B cell (primary cell): Measurements from ENCODE around the gene ATXN1. TPM values are rescaled to one million over a fixed set of nuclear protein-coding genes. Genes with fewer than 3 reads are reported as not detected.

Source experiments
- ATAC-seq: fragments of 200-7000 bp; cut with Tn5 transposase; one replicate; pipeline ENCODE4 v1.10.0; 2021; ENCODE audit warnings: low read depth, mild to moderate bottlenecking, moderate number of reproducible peaks, moderate library complexity
- CTCF ChIA-PET: fragments of 350-600 bp; sonication (Branson Sonifier 250); formaldehyde crosslinking; loops from one replicate; lab custom pipeline; 2021; ENCODE audit warnings: antibody characterized with exemption, inconsistent platforms; lab: Charles Lee
- POLR2A ChIA-PET: fragments of 350-600 bp; sonication (Branson Sonifier 250); formaldehyde crosslinking; loops from one replicate; lab custom pipeline; 2021; ENCODE audit warnings: antibody characterized with exemption; lab: Charles Lee
- DNase-seq: peaks from one replicate; pipeline ENCODE4 v3.0.0; 2013
- H2AFZ ChIP-seq: 2 replicates; pipeline ENCODE4 v1.6.1; 2012; ENCODE audit warnings: mild to moderate bottlenecking, low read depth, low read length; ENCODE audit not compliant: insufficient read depth, poor library complexity, severe bottlenecking
- H3K27ac ChIP-seq, 2 donors: 1 replicate in 1 of 2; 2 replicates in 1 of 2; pipeline ENCODE4 v1.5.1; 2012 to 2013; ENCODE audit warnings: low read length in 2 of 2, mild to moderate bottlenecking in 2 of 2, moderate library complexity in 1 of 2
- H3K27me3 ChIP-seq, 4 experiments: fragments of 200-600 bp in 1 of 4; sonication (generic) in 1 of 4; replicated peaks in 1 of 4; 1 replicate in 2 of 4; 2 replicates in 2 of 4; pipeline versions ENCODE4 v1.6.1 to v1.7.0; 2013 to 2016; ENCODE audit warnings: low read length in 3 of 4, mild to moderate bottlenecking in 2 of 4, mixed read lengths in 1 of 4, moderate library complexity in 1 of 4; ENCODE audit not compliant: insufficient read depth in 4 of 4, control insufficient read depth in 3 of 4; ENCODE audit errors: control extremely low read depth in 1 of 4
- H3K36me3 ChIP-seq, 2 experiments: replicated peaks in 1 of 2; 1 replicate in 1 of 2; 2 replicates in 1 of 2; pipeline versions ENCODE4 v1.6.1 to v1.7.1; 2013; ENCODE audit warnings: low read length in 1 of 2; ENCODE audit not compliant: insufficient read depth in 2 of 2, control insufficient read depth in 1 of 2; ENCODE audit errors: control extremely low read depth in 1 of 2, extremely low read depth in 1 of 2
- H3K4me1 ChIP-seq, 2 donors: fragments of 200-600 bp in 1 of 2; sonication (generic) in 1 of 2; 1 replicate in 1 of 2; 2 replicates in 1 of 2; pipeline versions ENCODE4 v1.5.1 to v1.6.1; 2013 to 2017; ENCODE audit warnings: low read length in 2 of 2; ENCODE audit not compliant: control insufficient read depth in 2 of 2, insufficient read depth in 2 of 2
- H3K4me2 ChIP-seq: replicated peaks from 2 replicates; pipeline ENCODE3; 2012; ENCODE audit warnings: mild to moderate bottlenecking, low read depth, low read length; ENCODE audit not compliant: poor library complexity, severe bottlenecking
- H3K4me3 ChIP-seq, 5 experiments: fragments of 200-600 bp in 1 of 5; sonication (generic) in 1 of 5; 1 replicate in 3 of 5; 2 replicates in 2 of 5; pipeline versions ENCODE4 v1.5.1 to v1.7.0; 2011 to 2016; ENCODE audit warnings: low read length in 4 of 5, mild to moderate bottlenecking in 4 of 5, low read depth in 2 of 5, control low read depth in 1 of 5, moderate library complexity in 1 of 5; ENCODE audit not compliant: insufficient read depth in 1 of 5; ENCODE audit errors: control extremely low read depth in 1 of 5, extremely low read depth in 1 of 5
- H3K79me2 ChIP-seq: fragments of 200-600 bp; sonication (generic); one replicate; pipeline ENCODE4 v1.6.0; 2016; ENCODE audit warnings: low read length; ENCODE audit not compliant: control insufficient read depth, insufficient read depth
- H3K9ac ChIP-seq: fragments of 200-600 bp; sonication (generic); 2 replicates; pipeline ENCODE4 v1.6.1; 2017; ENCODE audit warnings: mild to moderate bottlenecking, low read length, moderate library complexity
- H3K9me3 ChIP-seq, 3 donors: one replicate each; pipeline versions ENCODE4 v1.6.1 to v1.7.1; 2013; ENCODE audit warnings: low read length in 2 of 3; ENCODE audit not compliant: control insufficient read depth in 2 of 3, insufficient read depth in 1 of 3; ENCODE audit errors: control extremely low read depth in 1 of 3
- H4K20me1 ChIP-seq: 2 replicates; pipeline ENCODE4 v1.6.0; 2012; ENCODE audit warnings: mild to moderate bottlenecking, low read length; ENCODE audit not compliant: insufficient read depth, control insufficient read depth, poor library complexity, severe bottlenecking
- H3K27ac Mint-ChIP-seq: one replicate; pipeline ENCODE4 v1.8.0; 2021; ENCODE audit warnings: mixed read lengths
- H3K27me3 Mint-ChIP-seq: one replicate; pipeline ENCODE4 v1.8.0; 2021; ENCODE audit warnings: mixed read lengths
- H3K4me1 Mint-ChIP-seq: one replicate; pipeline ENCODE4 v1.8.0; 2021; ENCODE audit warnings: mixed read lengths
- H3K4me3 Mint-ChIP-seq: one replicate; pipeline ENCODE4 v1.8.0; 2021; ENCODE audit warnings: mixed read lengths
- H3K9me3 Mint-ChIP-seq: one replicate; pipeline ENCODE4 v1.8.0; 2022; ENCODE audit warnings: mixed read lengths; ENCODE audit not compliant: insufficient read depth
- CTCF ChIP-seq: fragments of 200-600 bp; IDR thresholded peaks from one replicate; pipeline ENCODE4 v1.8.0; 2022; ENCODE audit warnings: antibody characterized with exemption, mild to moderate bottlenecking
- EZH2 ChIP-seq: IDR thresholded peaks from 2 replicates; pipeline ENCODE4 v1.6.1; 2012; ENCODE audit warnings: borderline replicate concordance, low read depth, mild to moderate bottlenecking, moderate library complexity, low read length; ENCODE audit not compliant: insufficient read depth, poor library complexity, severe bottlenecking
- WGBS: methylation state at CpG from one replicate; pipeline ENCODE4 v1.1.5; 2013; ENCODE audit warnings: missing lambda C conversion rate; ENCODE audit not compliant: insufficient coverage; 5-methylcytosine and 5-hydroxymethylcytosine counted together
- intact Hi-C: fragments of 100-400 bp; cut with micrococcal nuclease; formaldehyde crosslinking; loops from one replicate; pipeline ENCODE4 v1.10.0; 2022
- polyA plus RNA-seq: library from polyadenylated mRNA; depleted of rRNA; stranded (reverse); fragments of >200 nt; gene quantifications from 2 replicates; pipeline ENCODE4 v1.2.3, GENCODE V29; 2012
- total RNA-seq, 2 donors: library from RNA; stranded (reverse); fragments of 120-200 nt in 1 of 2; gene quantifications; 1 replicate in 1 of 2; 2 replicates in 1 of 2; pipeline versions ENCODE4 v1.2.3 to v1.2.4, GENCODE V29; 2013 to 2022

The ATXN1 gene
- total and polyA plus RNA-seq, 2 donors (not counting 1 experiment from before 2014, with no cell fraction given): 5.7 to 63.8 TPM

- no peak overlapping the region for H2AFZ ChIP-seq
- no peak overlapping the region for H3K27ac ChIP-seq
- intact Hi-C loops: no loop called here
- no peak overlapping the region for H3K27ac Mint-ChIP-seq
- 87% methylated on average over 7 of the region's 11 CpGs for WGBS
- H3K27me3 Mint-ChIP-seq: peaks cover 8% of the 10 kb centered on the region
- H3K4me1 Mint-ChIP-seq: no peaks in the 10 kb centered on the region
- no peaks in the 10 kb centered on the region for H4K20me1 ChIP-seq
- H3K4me1 ChIP-seq: no peaks in the 10 kb centered on the region
- no peaks in the 10 kb centered on the region for H3K36me3 ChIP-seq
- TF ChIP-seq CTCF (no peak), EZH2 (no peak)
- no peak overlapping the region for H3K4me3 ChIP-seq
- no peak overlapping the region for H3K4me2 ChIP-seq
- ATAC-seq (no peak), DNase-seq (no peak)
- H3K79me2 ChIP-seq: no peaks in the 10 kb centered on the region
- ChIA-PET CTCF (interaction anchor here (0.8 to 1.7 kb wide), 11 partner anchors 9 to 801 kb away, joined by 3 to 11 read pairs (median 5); partner anchors contain the start of gene ATXN1), POLR2A (no interaction called here)
- no peaks in the 10 kb centered on the region for H3K27me3 ChIP-seq
- H3K9me3 Mint-ChIP-seq: no peaks in the 10 kb centered on the region
- no peak overlapping the region for H3K4me3 Mint-ChIP-seq
- no peaks in the 10 kb centered on the region for H3K9me3 ChIP-seq
- H3K9ac ChIP-seq: no peak overlapping the region
Measured at GRCh38 chr6:16285467-16286150, 475.7 kb downstream of the ATXN1 start.

GRCh38 chr6:16284472-16284871 is 476.8 kb downstream of the ATXN1 start:
- ChIA-PET CTCF (interaction anchor here (0.7 to 1.5 kb wide), 5 partner anchors 25 to 802 kb away, joined by 3 to 7 read pairs (median 3); no protein-coding TSS in a partner anchor), POLR2A (no interaction called here)
- H4K20me1 ChIP-seq: no peaks in the 10 kb centered on the region
- H2AFZ ChIP-seq: no peak overlapping the region
- Mint-ChIP-seq H3K4me1 (no peaks in the 10 kb centered on the region), H3K9me3 (no peaks in the 10 kb centered on the region), H3K27ac (no peak overlapping the region), H3K4me3 (no peak overlapping the region), H3K27me3 (peaks cover 8% of the 10 kb centered on the region)
- DNase-seq (no peak), ATAC-seq (no peak)
- H3K79me2 ChIP-seq: no peaks in the 10 kb centered on the region
- H3K9ac ChIP-seq: no peak overlapping the region
- H3K4me3 ChIP-seq: no peak overlapping the region
- 95% methylated on average over 13 of the region's 14 CpGs for WGBS
- H3K4me2 ChIP-seq: no peak overlapping the region
- no peak overlapping the region for H3K27ac ChIP-seq
- no peaks in the 10 kb centered on the region for H3K36me3 ChIP-seq
- H3K9me3 ChIP-seq: no peaks in the 10 kb centered on the region
- H3K4me1 ChIP-seq: no peaks in the 10 kb centered on the region
- H3K27me3 ChIP-seq: no peaks in the 10 kb centered on the region
- TF ChIP-seq CTCF: no peak
- TF ChIP-seq EZH2: no peak
- intact Hi-C loops: no loop called here
